Heart left ventricle (tissue), 16 donors: ENCODE measurements around the gene PIP5K1B. TPM values are rescaled to one million over a fixed set of nuclear protein-coding genes. Genes with fewer than 3 reads are reported as not detected.

Experiments used
- ATAC-seq, 4 donors: fragments of 200-7000 bp; cut with Tn5 transposase; one replicate each; pipeline ENCODE4 v1.9.1; 2020 to 2022; ENCODE audit warnings: moderate library complexity in 4 of 4, mild to moderate bottlenecking in 3 of 4, moderate number of reproducible peaks in 1 of 4
- DNase-seq, 5 donors: peaks; one replicate each; pipeline ENCODE4 v3.0.0-alpha.2; 2020
- H3K27ac ChIP-seq, 12 donors: fragments of 200-600 bp; sonication (generic) in 4 of 12; one replicate each; pipeline versions ENCODE4 v1.5.0 to v1.8.0; 2016 to 2022; ENCODE audit warnings: mild to moderate bottlenecking in 2 of 12
- H3K27me3 ChIP-seq, 9 donors: fragments of 200-600 bp; sonication (generic) in 2 of 9; one replicate each; pipeline versions ENCODE4 v1.5.1 to v1.8.0; 2016 to 2022; ENCODE audit warnings: mild to moderate bottlenecking in 3 of 9
- H3K36me3 ChIP-seq, 9 donors: fragments of 200-600 bp; sonication (generic) in 2 of 9; one replicate each; pipeline versions ENCODE4 v1.5.0 to v1.8.0; 2018 to 2022; ENCODE audit warnings: mild to moderate bottlenecking in 2 of 9
- H3K4me1 ChIP-seq, 12 donors: fragments of 200-600 bp; sonication (generic) in 4 of 12; one replicate each; pipeline versions ENCODE4 v1.5.0 to v1.8.0; 2016 to 2022; ENCODE audit warnings: mild to moderate bottlenecking in 3 of 12
- H3K4me3 ChIP-seq, 12 donors: fragments of 200-600 bp; sonication (generic) in 4 of 12; one replicate each; pipeline versions ENCODE4 v1.5.0 to v1.8.0; 2017 to 2022; ENCODE audit warnings: mild to moderate bottlenecking in 9 of 12, moderate library complexity in 4 of 12
- H3K9me3 ChIP-seq, 12 donors: fragments of 200-600 bp; sonication (generic) in 4 of 12; one replicate each; pipeline versions ENCODE4 v1.5.0 to v1.8.0; 2016 to 2022; ENCODE audit warnings: mild to moderate bottlenecking in 1 of 12
- POLR2A ChIP-seq, 2 donors: fragments of 450-650 bp; IDR thresholded peaks; one replicate each; pipeline ENCODE4 v1.6.1; 2017; ENCODE audit warnings: antibody characterized with exemption in 2 of 2, mild to moderate bottlenecking in 2 of 2, moderate library complexity in 2 of 2
- WGBS, 4 donors: extraction: QIAGEN DNeasy Blood & Tissue Kit in 2 of 4; methylation state at CpG; one replicate each; pipeline versions ENCODE4 v1.1.5 to v1.1.7; 2013 to 2018; 5-methylcytosine and 5-hydroxymethylcytosine counted together
- intact Hi-C, 10 donors: fragments of 100-400 bp; cut with DNase I; formaldehyde crosslinking; loops; one replicate each; pipeline versions ENCODE4 v1.11.1 to v1.14.2; 2022
- polyA plus RNA-seq, 2 donors: library from polyadenylated mRNA; stranded (reverse); fragments of 200-250 nt; gene quantifications; one replicate each; pipeline ENCODE4 v1.2.3, GENCODE V29; 2013
- total RNA-seq, 9 donors: library from RNA; depleted of rRNA in 2 of 9; stranded (reverse); fragments of >200 nt in 2 of 9; fragmentation: NEBNext Ultra II Directional in 3 of 9; extraction: Animal tissue kit (Norgen Biotek cat#: 25700) in 3 of 9; gene quantifications; one replicate each; pipeline versions ENCODE4 v1.1.0 to v1.2.4, GENCODE V29; 2016 to 2023
- TF ChIP-seq, protein P1 (sequence below), 12 donors: fragments of 200-600 bp; sonication (generic) in 4 of 12; IDR thresholded peaks; one replicate each; pipeline versions ENCODE4 v1.5.0 to v1.8.0; 2018 to 2022; ENCODE audit warnings: antibody characterized with exemption in 12 of 12, mild to moderate bottlenecking in 5 of 12
- donor health status: ischemic (EF 13 %, LVEDD 7.1; RV severe dilation, severe dysfunction).
- donor health status: healthy with polysubstance abuse.
- donor health status: DM: no; HTN: yes; CAD: no.
- donor health status: DM: no; HTN: no; CAD: no.
- donor health status: ischemic (EF 25% LVEDD 6.9; RV normal size, moderate dysfunction).
- donor health status: ischemic (EF 25% LVEDD 5.7; RV mildly dilated, moderate dysfunction).
- donor health status: healthy.
- donor health status: DM: yes; HTN: yes; CAD: no.
- donor health status: ischemic (EF 35%, LVEDD 5.7; RV mildly dilated, moderate dysfunction).
- donor health status: nonischemic (EF 11% LVEDD 7.7; RV severe dilation, severe dysfunction).
- donor health status: DM: yes; HTN: yes; CAD: no.
- donor health status: PGD.
- donor health status: ischemic (EF 29% LVEDD 5.4; RV normal size, mild dysfunction).
- donor health status: nonischemic (EF 23%, LVEDD 6.1; RV moderate dilation, normal function).

The PIP5K1B gene
- total and polyA plus RNA-seq, 11 donors, result 8.6 to 68.0 (median 47.5) TPM

DNA sequence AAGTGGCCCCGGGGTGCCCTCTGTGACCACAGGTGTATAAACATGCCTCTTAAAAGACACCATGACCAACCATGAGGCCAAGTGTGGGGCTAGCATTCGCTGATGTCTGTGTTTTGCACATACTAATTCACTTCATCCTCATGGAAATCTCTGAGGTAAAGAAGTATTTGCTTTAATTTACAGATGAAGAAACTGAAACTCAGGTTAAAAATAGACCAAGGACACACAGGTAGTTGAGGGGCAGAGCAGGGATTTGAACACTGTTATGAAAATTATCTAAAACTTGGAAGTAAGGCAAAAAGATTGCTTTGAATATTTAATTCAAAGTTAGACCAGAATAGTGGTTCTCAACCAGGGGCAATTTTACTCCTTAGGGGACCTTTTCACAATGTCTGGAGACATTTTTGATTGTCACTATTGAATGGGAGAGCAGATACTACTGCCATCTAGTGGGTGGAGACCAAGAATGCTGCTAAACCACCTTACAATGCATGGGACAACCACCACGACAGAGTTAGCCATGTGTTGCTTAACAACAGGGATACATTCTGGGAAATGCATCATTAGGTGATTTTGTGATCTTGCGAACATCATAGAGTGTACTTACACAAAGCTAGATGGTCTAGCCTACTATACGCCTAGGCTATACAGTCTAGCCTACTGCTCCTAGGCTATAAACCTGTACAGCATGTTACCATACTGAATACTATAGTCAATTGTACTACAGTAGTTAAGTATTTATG is 322.5 kb downstream of the PIP5K1B start:
- Histone ChIP-seq H3K27me3 (no peaks in the 10 kb centered on the region), H3K4me1 (peaks cover 0 to 20% (median 0%) of the 10 kb centered on the region in 12 donors), H3K36me3 (no peaks in the 10 kb centered on the region), H3K9me3 (peaks cover 0 to 5% (median 0%) of the 10 kb centered on the region in 12 donors), H3K27ac (no peak overlapping the region), H3K4me3 (no peak overlapping the region)
- 46 to 64% (median 53%) methylated on average over 5 of the region's 5 CpGs for WGBS, 4 donors
- intact Hi-C loops, result loop anchor here in 6 of 10 donors (1.0 to 10.0 kb wide), 7 partner anchors 175 to 445 kb away; partner anchors contain the start of gene PIP5K1B (in 2 of the 6)
- DNase-seq (no peak), ATAC-seq (peak in 3 of 4 donors; percentile 76 to 82 (median 82))
- TF ChIP-seq, protein P1, sequence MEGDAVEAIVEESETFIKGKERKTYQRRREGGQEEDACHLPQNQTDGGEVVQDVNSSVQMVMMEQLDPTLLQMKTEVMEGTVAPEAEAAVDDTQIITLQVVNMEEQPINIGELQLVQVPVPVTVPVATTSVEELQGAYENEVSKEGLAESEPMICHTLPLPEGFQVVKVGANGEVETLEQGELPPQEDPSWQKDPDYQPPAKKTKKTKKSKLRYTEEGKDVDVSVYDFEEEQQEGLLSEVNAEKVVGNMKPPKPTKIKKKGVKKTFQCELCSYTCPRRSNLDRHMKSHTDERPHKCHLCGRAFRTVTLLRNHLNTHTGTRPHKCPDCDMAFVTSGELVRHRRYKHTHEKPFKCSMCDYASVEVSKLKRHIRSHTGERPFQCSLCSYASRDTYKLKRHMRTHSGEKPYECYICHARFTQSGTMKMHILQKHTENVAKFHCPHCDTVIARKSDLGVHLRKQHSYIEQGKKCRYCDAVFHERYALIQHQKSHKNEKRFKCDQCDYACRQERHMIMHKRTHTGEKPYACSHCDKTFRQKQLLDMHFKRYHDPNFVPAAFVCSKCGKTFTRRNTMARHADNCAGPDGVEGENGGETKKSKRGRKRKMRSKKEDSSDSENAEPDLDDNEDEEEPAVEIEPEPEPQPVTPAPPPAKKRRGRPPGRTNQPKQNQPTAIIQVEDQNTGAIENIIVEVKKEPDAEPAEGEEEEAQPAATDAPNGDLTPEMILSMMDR (IDR thresholded peaks at IDR 0.05), result peak; percentile 68 to 87 (median 76)
- TF ChIP-seq POLR2A (IDR thresholded peaks at IDR 0.05), result no peak

DNA sequence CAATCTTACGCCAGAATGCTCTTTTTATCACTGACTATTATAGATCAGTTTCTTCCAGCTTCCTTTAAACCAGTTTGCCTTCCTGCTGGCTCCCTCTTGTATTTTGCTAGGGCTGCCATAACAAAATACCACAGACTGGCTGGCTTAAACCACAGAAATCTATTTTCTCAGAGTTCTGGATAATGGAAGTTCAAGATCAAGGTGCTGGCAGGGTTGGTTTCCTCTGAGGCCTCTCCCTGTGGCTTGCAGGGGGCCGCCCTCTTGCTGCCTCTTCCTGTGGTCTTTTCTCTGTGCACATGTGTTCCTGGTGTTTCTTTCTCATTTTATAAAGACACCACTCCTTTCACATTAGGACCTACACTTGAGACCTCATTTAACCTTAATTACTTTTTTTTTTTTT is 323.7 kb downstream of the PIP5K1B start:
- DNase-seq (no peak), ATAC-seq (no peak)
- Histone ChIP-seq H3K27ac (no peak overlapping the region), H3K4me1 (peaks cover 0 to 20% (median 0%) of the 10 kb centered on the region in 12 donors), H3K36me3 (no peaks in the 10 kb centered on the region), H3K9me3 (peaks cover 0 to 5% (median 0%) of the 10 kb centered on the region in 12 donors), H3K27me3 (no peaks in the 10 kb centered on the region), H3K4me3 (no peak overlapping the region)
- TF ChIP-seq POLR2A (IDR thresholded peaks at IDR 0.05), result no peak
- intact Hi-C loops, result loop anchor here in 5 of 10 donors (5.0 to 10.0 kb wide), 4 partner anchors 176 to 446 kb away; partner anchors contain the start of gene PIP5K1B (in 1 of the 5)
- 90 to 97% (median 90%) methylated on average over 2 of the region's 2 CpGs for WGBS, 4 donors

DNA sequence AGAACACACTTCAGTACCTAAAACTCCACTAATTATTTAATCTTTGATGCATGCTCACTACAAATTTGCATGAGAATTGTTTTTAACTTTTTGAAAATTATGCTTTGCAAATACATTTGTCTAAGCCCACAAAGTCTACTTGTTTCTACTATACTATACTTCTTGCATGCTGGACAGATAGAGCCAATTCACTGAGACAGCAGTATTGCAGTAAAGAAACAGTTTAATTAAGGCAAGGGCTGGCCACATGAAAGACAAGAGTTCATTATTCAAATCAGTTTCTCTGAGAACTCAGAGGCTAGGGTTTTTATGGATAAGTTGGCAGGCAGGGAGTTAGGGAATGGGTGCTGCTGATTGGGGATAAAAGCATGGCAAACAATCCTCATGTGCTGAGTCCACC is 324.5 kb downstream of the PIP5K1B start:
- Histone ChIP-seq H3K36me3 (no peaks in the 10 kb centered on the region), H3K9me3 (peaks cover 0 to 5% (median 0%) of the 10 kb centered on the region in 12 donors), H3K27me3 (no peaks in the 10 kb centered on the region), H3K27ac (no peak overlapping the region), H3K4me1 (peaks cover 0 to 20% (median 0%) of the 10 kb centered on the region in 12 donors), H3K4me3 (no peak overlapping the region)
- intact Hi-C loops, result loop anchor here in 5 of 10 donors (5.0 to 10.0 kb wide), 4 partner anchors 177 to 447 kb away; partner anchors contain the start of gene PIP5K1B (in 1 of the 5)
- DNase-seq (no peak), ATAC-seq (no peak)
- TF ChIP-seq POLR2A (IDR thresholded peaks at IDR 0.05), result no peak
- TF ChIP-seq, protein P1 (IDR thresholded peaks at IDR 0.05), result no peak

DNA sequence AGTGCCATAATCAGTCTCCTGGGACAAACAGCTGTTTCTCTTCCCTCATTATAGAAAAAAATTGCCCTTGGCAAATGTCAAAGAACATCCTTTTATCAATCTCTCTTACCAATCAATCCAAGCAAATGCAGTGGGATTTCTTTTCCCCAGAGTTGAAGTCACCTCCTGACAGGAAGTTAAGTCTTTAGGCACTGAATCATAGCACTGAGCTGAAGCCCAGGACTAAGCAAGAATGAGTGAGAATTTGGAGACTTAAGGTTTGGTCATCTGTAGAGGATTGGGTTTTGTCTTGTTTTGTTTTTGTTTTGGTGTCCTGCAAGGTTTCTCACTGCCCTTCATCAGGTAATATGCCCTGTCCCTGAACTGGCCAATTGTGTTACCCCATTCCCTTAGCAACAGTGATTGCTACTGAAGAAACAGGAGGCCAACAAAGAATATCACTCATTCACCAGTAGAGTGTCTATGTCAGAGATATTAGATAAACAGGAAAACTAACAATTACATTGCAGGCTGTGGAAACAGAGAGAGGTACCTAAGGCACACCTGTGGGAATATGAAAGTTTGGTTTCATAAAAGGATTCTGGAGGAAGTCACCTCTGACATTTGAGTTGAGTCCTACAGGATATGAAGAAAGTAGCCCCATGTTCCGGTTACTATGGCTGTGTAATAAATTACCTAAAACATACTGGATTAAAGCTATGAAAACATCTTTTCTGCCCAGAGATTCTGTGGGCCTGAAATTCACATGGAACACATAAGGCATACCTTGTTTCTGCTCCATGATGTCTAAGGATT is 326.0 kb downstream of the PIP5K1B start:
- intact Hi-C loops, result no loop called here
- TF ChIP-seq, protein P1 (IDR thresholded peaks at IDR 0.05), result no peak
- TF ChIP-seq POLR2A (IDR thresholded peaks at IDR 0.05), result no peak
- peaks cover 0 to 25% (median 3%) of the 10 kb centered on the region in 12 donors for H3K4me1 ChIP-seq
- no peaks in the 10 kb centered on the region for H3K36me3 ChIP-seq
- H3K27ac ChIP-seq, result no peak overlapping the region
- peaks cover 0 to 5% (median 0%) of the 10 kb centered on the region in 12 donors for H3K9me3 ChIP-seq
- H3K27me3 ChIP-seq, result no peaks in the 10 kb centered on the region
- no peak for ATAC-seq
- H3K4me3 ChIP-seq, result no peak overlapping the region
- WGBS, 4 donors, result 49 to 81% (median 67%) methylated on average over 1 of the region's 1 CpG
- DNase-seq, result no peak
